Measurements from ENCODE around the gene LRRC8B. TPM values are rescaled to one million over a fixed set of nuclear protein-coding genes. Genes with fewer than 3 reads are reported as not detected.

Gene LRRC8B
- total RNA-seq, 1 donor from 2014 or later = 17.7 TPM

GRCh38 chr1:89633800-89634625 is 109.4 kb downstream of the LRRC8B start:
- Mint-ChIP-seq H3K9me3 (ENCODE audit: unreplicated experiment) (peaks cover 3% of the 10 kb centered on the region), H3K36me3 (ENCODE audit: unreplicated experiment) (no peaks in the 10 kb centered on the region), H3K27me3 (ENCODE audit: unreplicated experiment) (no peaks in the 10 kb centered on the region), H3K4me3 (ENCODE audit: unreplicated experiment) (peak overlapping the region; percentile 88), H3K27ac (ENCODE audit: unreplicated experiment) (peak overlapping the region; percentile 31), H3K4me1 (ENCODE audit: low read depth, unreplicated experiment) (peaks cover 3% of the 10 kb centered on the region)
- no peak for DNase-seq
- no peak for TF ChIP-seq CTCF (IDR thresholded peaks at IDR 0.05; ENCODE audit: partially characterized antibody, unreplicated experiment)

DNA sequence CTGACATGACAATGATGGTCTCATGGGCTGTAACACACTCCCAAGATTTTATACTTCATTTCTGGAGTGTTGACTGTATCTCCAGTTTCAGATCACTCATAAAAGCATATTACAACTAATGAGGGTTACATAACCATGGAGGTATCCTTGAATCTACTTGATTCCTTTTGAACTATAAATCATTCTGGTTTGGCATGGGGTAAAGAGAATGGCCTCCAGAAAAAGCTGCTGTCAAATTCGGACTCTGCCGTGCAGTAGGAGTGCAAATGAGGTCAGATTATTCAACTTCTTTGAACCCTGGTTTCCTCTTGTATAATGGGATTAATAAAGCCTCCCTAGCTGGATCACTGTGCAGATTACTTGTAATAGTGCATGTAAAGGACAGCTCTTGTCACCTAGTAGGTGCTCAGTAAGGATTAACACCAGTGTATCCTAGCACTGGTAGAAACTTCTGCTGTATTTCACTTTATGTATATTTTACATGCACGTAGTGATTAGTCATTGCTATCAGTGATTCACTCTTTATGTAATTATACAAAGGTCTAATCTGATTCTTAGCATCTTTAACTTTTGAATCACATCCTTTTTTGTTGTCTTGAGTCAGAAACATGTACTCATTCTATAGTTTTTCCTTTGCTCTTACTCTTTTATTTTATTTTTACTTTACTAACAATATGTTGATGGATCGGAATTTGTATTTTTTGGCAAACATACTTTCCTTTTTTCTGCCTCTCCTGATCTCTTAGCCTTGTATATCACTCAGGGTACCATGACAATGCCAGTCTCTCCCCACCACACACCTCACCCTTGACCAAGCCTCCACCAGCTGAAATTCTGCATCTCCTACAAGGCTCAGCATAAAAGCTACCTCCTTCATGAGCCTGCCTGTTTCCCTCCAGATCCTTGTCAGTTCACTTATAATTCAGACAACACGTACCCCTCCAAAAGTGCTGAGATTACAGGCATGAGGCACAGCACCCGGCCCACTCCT is 111.5 kb downstream of the LRRC8B start:
- Mint-ChIP-seq H3K4me3 (ENCODE audit: unreplicated experiment) (no peak overlapping the region), H3K36me3 (ENCODE audit: unreplicated experiment) (no peaks in the 10 kb centered on the region), H3K4me1 (ENCODE audit: low read depth, unreplicated experiment) (no peaks in the 10 kb centered on the region), H3K27me3 (ENCODE audit: unreplicated experiment) (no peaks in the 10 kb centered on the region), H3K9me3 (ENCODE audit: unreplicated experiment) (peaks cover 3% of the 10 kb centered on the region), H3K27ac (ENCODE audit: unreplicated experiment) (no peak overlapping the region)
- TF ChIP-seq CTCF (IDR thresholded peaks at IDR 0.05; ENCODE audit: partially characterized antibody, unreplicated experiment) = no peak
- DNase-seq = no peak

- no peak for TF ChIP-seq CTCF (IDR thresholded peaks at IDR 0.05; ENCODE audit: partially characterized antibody, unreplicated experiment)
- Mint-ChIP-seq H3K4me3 (ENCODE audit: unreplicated experiment) (no peak overlapping the region), H3K36me3 (ENCODE audit: unreplicated experiment) (no peaks in the 10 kb centered on the region), H3K27ac (ENCODE audit: unreplicated experiment) (no peak overlapping the region), H3K4me1 (ENCODE audit: low read depth, unreplicated experiment) (no peaks in the 10 kb centered on the region), H3K27me3 (ENCODE audit: unreplicated experiment) (no peaks in the 10 kb centered on the region), H3K9me3 (ENCODE audit: unreplicated experiment) (peaks cover 3% of the 10 kb centered on the region)
- DNase-seq = no peak
Measured at GRCh38 chr1:89637496-89637895, 112.9 kb downstream of the LRRC8B start.

DNA sequence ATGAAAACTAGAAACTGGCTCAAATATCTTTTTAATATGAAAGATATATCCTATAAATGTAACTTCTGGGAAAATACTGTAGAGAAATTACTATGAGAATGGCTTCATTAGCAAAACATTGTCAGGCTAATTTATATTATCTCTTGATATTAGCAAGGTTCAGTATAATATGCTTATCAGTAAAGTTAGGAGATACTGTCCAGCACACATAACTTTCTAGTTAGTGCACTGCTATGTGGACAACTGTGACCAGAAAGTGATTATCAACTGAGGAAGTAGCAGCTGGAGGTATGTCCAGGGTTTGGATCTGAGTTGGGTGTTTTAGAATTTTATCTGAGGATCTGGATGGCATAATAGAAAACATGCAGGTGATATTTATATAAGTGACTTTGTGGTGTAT is 115.8 kb downstream of the LRRC8B start:
- no peak overlapping the region for H3K27ac Mint-ChIP-seq (ENCODE audit: unreplicated experiment)

More for the DNA sequence above, 115.8 kb downstream of the LRRC8B start:
- Mint-ChIP-seq H3K4me3 (ENCODE audit: unreplicated experiment) (no peak overlapping the region), H3K9me3 (ENCODE audit: unreplicated experiment) (no peaks in the 10 kb centered on the region), H3K27me3 (ENCODE audit: unreplicated experiment) (no peaks in the 10 kb centered on the region), H3K4me1 (ENCODE audit: low read depth, unreplicated experiment) (no peaks in the 10 kb centered on the region), H3K36me3 (ENCODE audit: unreplicated experiment) (no peaks in the 10 kb centered on the region)
- no peak for DNase-seq
- no peak for TF ChIP-seq CTCF (IDR thresholded peaks at IDR 0.05; ENCODE audit: partially characterized antibody, unreplicated experiment)

All from glutamatergic neuron (in vitro differentiated cells).